GM23338 (cell line): Measurements from ENCODE around the gene HMGN3. TPM values are rescaled to one million over a fixed set of nuclear protein-coding genes. Genes with fewer than 3 reads are reported as not detected.

Source experiments
- ATAC-seq: fragments of 200-7000 bp; cut with Tn5 transposase; 3 replicates; pipeline ENCODE4 v1.9.1; 2020
- DNase-seq: peaks from one replicate; pipeline ENCODE4 v3.0.0-alpha.2; 2015; ENCODE audit warnings: low spot score
- H2AFZ ChIP-seq: fragments of 200-600 bp; sonication (generic); 2 replicates; pipeline ENCODE4 v1.8.0; 2016; ENCODE audit warnings: antibody characterized with exemption, mild to moderate bottlenecking, moderate library complexity
- H3F3A ChIP-seq: fragments of 200-600 bp; sonication (generic); replicated peaks from 2 replicates; pipeline ENCODE4 v1.8.0; 2017; ENCODE audit warnings: antibody characterized with exemption, mixed run types, low read depth
- H3K27ac ChIP-seq: fragments of 200-600 bp; sonication (generic); 2 replicates; pipeline ENCODE4 v1.6.1; 2016; ENCODE audit warnings: low read depth
- H3K27me3 ChIP-seq: fragments of 200-600 bp; sonication (generic); 2 replicates; pipeline ENCODE4 v1.8.0; 2016; ENCODE audit warnings: mild to moderate bottlenecking, mixed run types, moderate library complexity; ENCODE audit not compliant: insufficient read depth
- H3K36me3 ChIP-seq: fragments of 200-600 bp; sonication (generic); 2 replicates; pipeline ENCODE4 v1.8.0; 2016; ENCODE audit warnings: mild to moderate bottlenecking; ENCODE audit not compliant: insufficient read depth
- H3K4me1 ChIP-seq: fragments of 200-600 bp; sonication (generic); 2 replicates; pipeline ENCODE4 v1.8.0; 2016; ENCODE audit warnings: mild to moderate bottlenecking, moderate library complexity; ENCODE audit not compliant: insufficient read depth
- H3K4me2 ChIP-seq: fragments of 200-600 bp; sonication (generic); 2 replicates; pipeline ENCODE4 v1.7.1; 2017; ENCODE audit warnings: mixed run types
- H3K4me3 ChIP-seq: fragments of 200-600 bp; sonication (generic); 2 replicates; pipeline ENCODE4 v1.6.1; 2016; ENCODE audit warnings: mixed run types
- H3K79me2 ChIP-seq: fragments of 200-600 bp; sonication (generic); replicated peaks from 2 replicates; pipeline ENCODE4 v1.8.0; 2017; ENCODE audit warnings: mild to moderate bottlenecking; ENCODE audit not compliant: insufficient read depth
- H3K9me2 ChIP-seq: fragments of 200-600 bp; sonication (generic); 2 replicates; pipeline ENCODE4 v1.8.0; 2017; ENCODE audit not compliant: insufficient read depth
- H4K20me1 ChIP-seq: fragments of 200-600 bp; sonication (generic); replicated peaks from 2 replicates; pipeline ENCODE4 v1.8.0; 2017; ENCODE audit warnings: mild to moderate bottlenecking; ENCODE audit not compliant: insufficient read depth
- H3K27ac Mint-ChIP-seq: 2 replicates; pipeline ENCODE4 v1.8.0; 2020; ENCODE audit warnings: inconsistent platforms, mild to moderate bottlenecking, moderate library complexity, mixed read lengths
- H3K27me3 Mint-ChIP-seq: 3 replicates; pipeline ENCODE4 v1.8.0; 2022; ENCODE audit warnings: low read depth, mild to moderate bottlenecking, moderate library complexity, mixed read lengths, inconsistent platforms; ENCODE audit not compliant: insufficient read depth, poor library complexity
- H3K36me3 Mint-ChIP-seq: 3 replicates; pipeline ENCODE4 v1.8.0; 2021; ENCODE audit warnings: low read depth, mild to moderate bottlenecking, inconsistent platforms, moderate library complexity, mixed read lengths
- H3K4me1 Mint-ChIP-seq: 3 replicates; pipeline ENCODE4 v1.8.0; 2020; ENCODE audit warnings: mild to moderate bottlenecking, inconsistent platforms, mixed read lengths
- H3K4me3 Mint-ChIP-seq: 3 replicates; pipeline ENCODE4 v1.8.0; 2021; ENCODE audit warnings: moderate library complexity, mild to moderate bottlenecking, inconsistent platforms, mixed read lengths
- H3K9me3 Mint-ChIP-seq: 3 replicates; pipeline ENCODE4 v1.8.0; 2020; ENCODE audit warnings: moderate library complexity, mild to moderate bottlenecking, inconsistent platforms, mixed read lengths
- CTCF ChIP-seq, 2 experiments: fragments of 200-600 bp in 1 of 2; sonication (generic) in 1 of 2; conservative IDR thresholded peaks; 2 replicates each; pipeline versions ENCODE4 v1.5.1 to v1.6.1; 2016 to 2017; ENCODE audit warnings: antibody characterized with exemption in 2 of 2, low read depth in 2 of 2, mild to moderate bottlenecking in 2 of 2, moderate library complexity in 1 of 2
- EZH2 ChIP-seq: fragments of 200-600 bp; sonication (generic); IDR thresholded peaks from one replicate; pipeline ENCODE4 v1.8.0; 2017; ENCODE audit warnings: antibody characterized with exemption, mild to moderate bottlenecking, low read depth; ENCODE audit not compliant: unreplicated experiment
- EZH2phosphoT487 ChIP-seq: fragments of 200-600 bp; sonication (generic); IDR thresholded peaks from one replicate; pipeline ENCODE4 v1.8.1; 2018; ENCODE audit warnings: antibody characterized with exemption; ENCODE audit not compliant: unreplicated experiment
- NANOG ChIP-seq: IDR thresholded peaks from 2 replicates; pipeline ENCODE4 v1.6.1; 2016; ENCODE audit warnings: antibody characterized with exemption, borderline replicate concordance
- POLR2AphosphoS5 ChIP-seq: IDR thresholded peaks from 2 replicates; pipeline ENCODE4 v1.6.1; 2016; ENCODE audit warnings: antibody characterized with exemption, low read depth
- STAT1 ChIP-seq: IDR thresholded peaks from one replicate; pipeline ENCODE4 v1.6.1; 2016; ENCODE audit warnings: antibody characterized with exemption; ENCODE audit not compliant: unreplicated experiment
- ZNF462 ChIP-seq: fragments of 250-450 bp; sonication (Bioruptor Pico); IDR thresholded peaks from 2 replicates; pipeline ENCODE4 v1.5.0; 2020; ENCODE audit warnings: mild to moderate bottlenecking, moderate library complexity
- polyA plus RNA-seq: library from polyadenylated mRNA; unstranded; fragments of >200 nt; fragmentation: Nextera tagmentation; extraction: Ambion mirVana; gene quantifications from 2 replicates; pipeline ENCODE4 v1.2.1, GENCODE V29; 2016
- total RNA-seq: library from RNA; depleted of rRNA; stranded (reverse); fragments of >200 nt; shearing (Covaris generic); gene quantifications from 2 replicates; pipeline ENCODE4 v1.2.3, GENCODE V29; 2014

The HMGN3 gene
- total and polyA plus RNA-seq, 2 experiments from 2014 or later: 166 to 956 TPM

GRCh38 chr6:79266051-79266450 lies 31.6 kb upstream of the HMGN3 start (continued):
- TF ChIP-seq ZNF462 (CRISPR knock-in tag) (no peak), STAT1 (no peak), POLR2AphosphoS5 (no peak), CTCF (conservative IDR thresholded peaks at IDR 0.05; ENCODE audit: low read depth in 2 of 2) (no peak)

- Histone ChIP-seq H2AFZ (no peak overlapping the region), H3K4me1 (no peaks in the 10 kb centered on the region), H3K27ac (no peak overlapping the region), H3K4me3 (no peak overlapping the region), H3K27me3 (no peaks in the 10 kb centered on the region), H3K4me2 (no peak overlapping the region), H3K9me2 (peaks cover 20% of the 10 kb centered on the region), H3K36me3 (no peaks in the 10 kb centered on the region), H3K79me2 (no peaks in the 10 kb centered on the region), H4K20me1 (no peaks in the 10 kb centered on the region), H3F3A (no peaks in the 10 kb centered on the region)
- H3K9me3 Mint-ChIP-seq: peaks cover 9% of the 10 kb centered on the region; the same call in 2 of the 3 replicates
- DNase-seq: no peak
- no peak for ATAC-seq
- H3K4me1 Mint-ChIP-seq: no peaks in the 10 kb centered on the region; the same call in 2 of the 3 replicates
- H3K4me3 Mint-ChIP-seq: no peak overlapping the region
- H3K27ac Mint-ChIP-seq: no peak overlapping the region
- peaks cover 3% of the 10 kb centered on the region for H3K27me3 Mint-ChIP-seq
- peaks cover 4% of the 10 kb centered on the region; the same call in 1 of the 3 replicates for H3K36me3 Mint-ChIP-seq
- TF ChIP-seq NANOG: no peak
- no peak for TF ChIP-seq STAT1
- no peak for TF ChIP-seq EZH2phosphoT487
- no peak for TF ChIP-seq EZH2
- no peak for TF ChIP-seq ZNF462 (CRISPR knock-in tag)
These were observed 28.9 kb upstream of the HMGN3 start for GRCh38 chr6:79263359-79263758.
